ENCODE measurements around the gene ODF2.
"Not testable (repeated sequence)": the region's sequence is repeated elsewhere in the genome, so short reads cannot be mapped to it uniquely, and the experiment has no call there.

DNA sequence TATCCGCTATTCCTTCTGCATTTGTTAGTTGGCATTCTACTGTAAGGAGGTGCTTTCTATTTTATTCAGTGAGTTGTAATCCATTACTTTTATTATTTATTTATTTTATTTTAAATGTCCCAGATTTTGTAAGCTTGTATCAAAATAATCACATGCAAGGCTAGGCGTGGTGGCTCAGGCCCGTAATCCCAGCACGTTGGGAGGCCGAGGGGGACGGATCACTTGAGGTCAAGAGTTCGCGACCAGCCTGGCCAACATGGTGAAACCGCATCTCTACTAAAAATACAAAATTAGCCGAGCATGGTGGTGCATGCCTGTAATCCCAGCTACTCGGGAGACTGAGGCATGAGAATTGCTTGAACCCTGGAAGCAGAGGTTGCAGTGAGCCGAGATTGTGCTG, 50.1 kb downstream of the ODF2 start:
- not testable (repeated sequence) for TF ChIP-seq OSR1 (CRISPR knock-in tag; IDR thresholded peaks at IDR 0.05); CSRNP3 (CRISPR knock-in tag; IDR thresholded peaks at IDR 0.05); SNAI2 (CRISPR knock-in tag; IDR thresholded peaks at IDR 0.05); RARB (CRISPR knock-in tag; IDR thresholded peaks at IDR 0.05); ESRRG (CRISPR knock-in tag; IDR thresholded peaks at IDR 0.05); BACH2 (CRISPR knock-in tag; IDR thresholded peaks at IDR 0.05; ENCODE audit: borderline replicate concordance); POU6F1 (CRISPR knock-in tag; IDR thresholded peaks at IDR 0.05; ENCODE audit: borderline replicate concordance, low read depth)
